Astrocyte (in vitro differentiated cells and primary cell): ENCODE measurements around the gene BECN2. TPM values are rescaled to one million over a fixed set of nuclear protein-coding genes. Genes with fewer than 3 reads are reported as not detected.

Source experiments
- DNase-seq: peaks from one replicate; pipeline ENCODE4 v3.0.0-alpha.2; 2010; ENCODE audit warnings: low read depth
- FAIRE-seq: peaks from 2 replicates; lab custom pipeline; 2011; peaks lifted over from hg19 to GRCh38; lab: Jason Lieb, UNC
- H2AFZ ChIP-seq: 2 replicates; pipeline ENCODE4 v1.6.0; 2012; ENCODE audit warnings: low read depth, low read length, inconsistent platforms
- H3K27ac ChIP-seq: 2 replicates; pipeline ENCODE4 v1.5.1; 2011; ENCODE audit warnings: low read depth, low read length, inconsistent platforms
- H3K27me3 ChIP-seq: 2 replicates; pipeline ENCODE4 v1.6.0; 2011; ENCODE audit warnings: low read length, inconsistent platforms; ENCODE audit not compliant: insufficient read depth
- H3K36me3 ChIP-seq: 2 replicates; pipeline ENCODE4 v1.5.1; 2011; ENCODE audit warnings: low read length, inconsistent platforms; ENCODE audit not compliant: insufficient read depth
- H3K4me1 ChIP-seq: 2 replicates; pipeline ENCODE4 v1.5.1; 2011; ENCODE audit warnings: low read length, inconsistent platforms; ENCODE audit not compliant: insufficient read depth
- H3K4me2 ChIP-seq: 2 replicates; pipeline ENCODE4 v1.6.0; 2012; ENCODE audit warnings: low read length, inconsistent platforms
- H3K4me3 ChIP-seq: 2 replicates; pipeline ENCODE4 v1.5.1; 2011; ENCODE audit warnings: low read depth, mild to moderate bottlenecking, low read length, inconsistent platforms; ENCODE audit not compliant: insufficient read depth
- H3K79me2 ChIP-seq: 2 replicates; pipeline ENCODE4 v1.6.0; 2012; ENCODE audit warnings: mild to moderate bottlenecking, low read length, inconsistent platforms; ENCODE audit not compliant: insufficient read depth
- H3K9ac ChIP-seq: 2 replicates; pipeline ENCODE4 v1.6.0; 2012; ENCODE audit warnings: mild to moderate bottlenecking, low read length, inconsistent platforms
- H3K9me3 ChIP-seq: 2 replicates; pipeline ENCODE4 v1.5.1; 2012; ENCODE audit warnings: low read depth, mild to moderate bottlenecking, low read length, inconsistent platforms; ENCODE audit not compliant: insufficient read depth
- H4K20me1 ChIP-seq: 2 replicates; pipeline ENCODE4 v1.6.0; 2012; ENCODE audit warnings: low read length, inconsistent platforms; ENCODE audit not compliant: insufficient read depth
- H3K27ac Mint-ChIP-seq: one replicate; pipeline ENCODE4 v1.8.0; 2021; ENCODE audit warnings: mild to moderate bottlenecking, mixed read lengths; ENCODE audit not compliant: unreplicated experiment
- H3K27me3 Mint-ChIP-seq: one replicate; pipeline ENCODE4 v1.8.0; 2021; ENCODE audit warnings: low read depth, mixed read lengths; ENCODE audit not compliant: unreplicated experiment
- H3K36me3 Mint-ChIP-seq: one replicate; pipeline ENCODE4 v1.8.0; 2021; ENCODE audit warnings: low read depth, mixed read lengths; ENCODE audit not compliant: unreplicated experiment
- H3K4me1 Mint-ChIP-seq: one replicate; pipeline ENCODE4 v1.8.0; 2021; ENCODE audit warnings: low read depth, mixed read lengths; ENCODE audit not compliant: unreplicated experiment
- H3K4me3 Mint-ChIP-seq: one replicate; pipeline ENCODE4 v1.8.0; 2021; ENCODE audit warnings: mild to moderate bottlenecking, moderate library complexity, mixed read lengths; ENCODE audit not compliant: unreplicated experiment
- H3K9me3 Mint-ChIP-seq: one replicate; pipeline ENCODE4 v1.8.0; 2021; ENCODE audit warnings: mild to moderate bottlenecking, mixed read lengths; ENCODE audit not compliant: unreplicated experiment
- CTCF ChIP-seq: IDR thresholded peaks from 2 replicates; pipeline ENCODE4 v1.5.1; 2011; ENCODE audit warnings: low read depth, mild to moderate bottlenecking, inconsistent platforms, low read length, moderate library complexity; ENCODE audit not compliant: insufficient read depth
- EZH2 ChIP-seq: IDR thresholded peaks from 2 replicates; pipeline ENCODE4 v1.6.1; 2012; ENCODE audit warnings: mild to moderate bottlenecking, low read length, inconsistent platforms; ENCODE audit not compliant: insufficient read depth
- total RNA-seq: library from RNA; stranded (reverse); gene quantifications from 2 replicates; pipeline ENCODE4 v1.2.1, GENCODE V29; 2021

BECN2 gene
- total RNA-seq, 1 donor from 2014 or later: not detected

GRCh38 chr1:241998412-241998921 lies 40.9 kb downstream of the BECN2 start:
- Histone ChIP-seq H3K9me3 (no peaks in the 10 kb centered on the region), H3K79me2 (no peaks in the 10 kb centered on the region), H3K27ac (no peak overlapping the region), H3K27me3 (no peaks in the 10 kb centered on the region), H3K9ac (no peak overlapping the region), H2AFZ (peak overlapping the region; percentile 85), H3K36me3 (no peaks in the 10 kb centered on the region), H3K4me1 (peaks cover 3% of the 10 kb centered on the region), H3K4me2 (peak overlapping the region; percentile 85), H4K20me1 (no peaks in the 10 kb centered on the region), H3K4me3 (peak overlapping the region; percentile 45)
- peaks cover 5% of the 10 kb centered on the region for H3K4me1 Mint-ChIP-seq
- peak overlapping the region; percentile 77 for H3K4me3 Mint-ChIP-seq
- no peak for FAIRE-seq
- no peaks in the 10 kb centered on the region for H3K9me3 Mint-ChIP-seq
- H3K27ac Mint-ChIP-seq: peak overlapping the region; percentile 84
- peak; percentile 82 for DNase-seq
- peak; percentile 71 for TF ChIP-seq CTCF
- TF ChIP-seq EZH2: no peak
- H3K36me3 Mint-ChIP-seq: no peaks in the 10 kb centered on the region
- H3K27me3 Mint-ChIP-seq: no peaks in the 10 kb centered on the region

DNA sequence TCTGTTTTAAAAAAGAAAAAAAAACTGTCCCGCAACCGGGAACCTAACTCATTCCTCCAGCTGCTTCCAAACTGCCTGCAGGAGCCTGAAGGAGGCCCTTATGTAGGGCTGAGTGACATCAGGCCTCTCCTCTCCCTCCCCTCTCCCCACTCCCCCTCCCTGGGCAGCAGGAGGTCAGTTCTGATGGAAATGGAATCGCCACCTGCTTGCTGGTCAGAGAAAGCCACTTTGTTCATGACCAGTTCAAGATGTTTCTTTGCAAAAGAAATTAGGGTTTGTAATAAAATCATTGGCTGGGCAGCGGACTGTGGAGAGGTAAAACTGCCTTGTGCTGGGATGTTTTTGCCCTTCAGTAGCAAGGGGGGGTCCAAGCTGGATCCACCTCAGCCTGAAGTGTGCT lies 41.5 kb downstream of the BECN2 start, which contains the start of gene MAP1LC3C:
Gene MAP1LC3C, minus strand, starts transcription at position 73 of the 400 bp plus-strand sequence. CDS start 90 bp downstream, outside the sequence.
- no peaks in the 10 kb centered on the region for H3K9me3 ChIP-seq
- FAIRE-seq: no peak

More for the DNA sequence above, 41.5 kb downstream of the BECN2 start, which contains the start of gene MAP1LC3C:
- H2AFZ ChIP-seq: peak within 1 kb of the TSS; percentile 85
- H3K27ac ChIP-seq: no peak within 1 kb of the TSS
- H3K4me1 ChIP-seq: peaks cover 3% of the 10 kb centered on the region
- Mint-ChIP-seq H3K36me3 (no peaks in the 10 kb centered on the region), H3K27me3 (no peaks in the 10 kb centered on the region), H3K4me1 (peaks cover 5% of the 10 kb centered on the region), H3K27ac (peak within 1 kb of the TSS; percentile 84), H3K9me3 (no peaks in the 10 kb centered on the region), H3K4me3 (peak within 1 kb of the TSS; percentile 77)
- no peaks in the 10 kb centered on the region for H3K27me3 ChIP-seq
- H3K36me3 ChIP-seq: no peaks in the 10 kb centered on the region
- peak within 1 kb of the TSS; percentile 85 for H3K4me2 ChIP-seq
- H3K79me2 ChIP-seq: no peaks in the 10 kb centered on the region
- H3K9ac ChIP-seq: no peak within 1 kb of the TSS
- TF ChIP-seq CTCF (no peak), EZH2 (no peak)
- H4K20me1 ChIP-seq: no peaks in the 10 kb centered on the region
- no peak for DNase-seq
- peak within 1 kb of the TSS; percentile 45 for H3K4me3 ChIP-seq
